Umbilical cord (tissue), 2 donors: ENCODE data around the gene IGFALS. TPM values are rescaled to one million over a fixed set of nuclear protein-coding genes. Genes with fewer than 3 reads are reported as not detected.
"Not testable (repeated sequence)": the region's sequence is repeated elsewhere in the genome, so short reads cannot be mapped to it uniquely, and the experiment has no call there.

Source experiments
- DNase-seq: peaks from one replicate; pipeline ENCODE4 v3.0.0-alpha.2; 2015; ENCODE audit warnings: low spot score
- total RNA-seq: library from RNA; depleted of rRNA; stranded (reverse); fragments of >200 nt; gene quantifications from one replicate; pipeline ENCODE4 v1.2.3, GENCODE V29; 2014; ENCODE audit warnings: low replicate concordance; ENCODE audit not compliant: insufficient read depth

Gene IGFALS
- total RNA-seq, 1 donor from 2014 or later = 0.96 TPM

GRCh38 chr16:1818204-1818872, 24.8 kb upstream of the IGFALS start:
- DNase-seq = no peak

DNA sequence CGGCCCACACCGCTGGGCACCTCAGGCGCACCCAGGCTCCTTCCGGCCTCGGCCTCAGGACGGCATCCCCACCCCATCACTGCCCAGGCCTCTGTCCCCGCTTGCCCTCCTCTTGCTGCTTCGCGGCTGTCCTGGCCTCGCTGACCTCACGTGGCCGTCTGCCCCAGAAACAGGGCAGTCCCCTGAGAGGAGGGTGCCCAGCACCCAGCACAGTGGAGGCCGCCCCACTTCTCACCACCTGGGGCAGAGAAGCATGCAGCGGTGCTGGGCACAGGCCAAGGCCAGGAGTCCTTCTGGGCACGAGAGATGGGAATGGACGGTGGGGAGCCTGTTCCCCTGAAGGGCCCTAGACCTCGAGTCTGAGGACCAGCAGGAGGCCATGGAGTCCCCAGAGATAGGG, 24.2 kb upstream of the IGFALS start:
- no peak for DNase-seq

- no peak for DNase-seq
These were observed 23.7 kb upstream of the IGFALS start for GRCh38 chr16:1817276-1817589.

- DNase-seq = no peak
These were observed 23.1 kb upstream of the IGFALS start for GRCh38 chr16:1816396-1817275.

- no peak for DNase-seq
These were observed 22.0 kb upstream of the IGFALS start for GRCh38 chr16:1815461-1815860.

DNA sequence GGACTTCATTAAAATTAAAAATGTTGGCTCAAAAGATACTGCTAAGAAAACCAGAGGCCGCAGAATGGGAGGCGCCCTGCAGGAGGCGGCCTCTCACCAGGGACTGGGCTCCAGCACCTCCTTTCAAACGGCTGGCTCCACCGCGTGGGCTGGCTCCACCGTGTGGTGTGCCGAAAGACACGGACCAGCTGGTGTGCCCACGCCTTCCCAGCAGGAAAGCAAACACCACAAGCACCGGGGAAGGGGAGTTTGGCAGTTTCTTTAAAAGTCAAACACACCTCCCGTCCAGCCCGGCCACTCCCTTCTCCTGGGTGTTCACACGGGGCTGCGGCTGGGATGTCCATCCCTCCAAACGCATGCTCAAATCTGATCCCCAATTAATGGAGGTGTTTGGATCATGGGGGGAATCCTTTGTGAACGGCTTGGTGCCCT, 19.2 kb upstream of the IGFALS start:
- DNase-seq = peak; percentile 70

DNA sequence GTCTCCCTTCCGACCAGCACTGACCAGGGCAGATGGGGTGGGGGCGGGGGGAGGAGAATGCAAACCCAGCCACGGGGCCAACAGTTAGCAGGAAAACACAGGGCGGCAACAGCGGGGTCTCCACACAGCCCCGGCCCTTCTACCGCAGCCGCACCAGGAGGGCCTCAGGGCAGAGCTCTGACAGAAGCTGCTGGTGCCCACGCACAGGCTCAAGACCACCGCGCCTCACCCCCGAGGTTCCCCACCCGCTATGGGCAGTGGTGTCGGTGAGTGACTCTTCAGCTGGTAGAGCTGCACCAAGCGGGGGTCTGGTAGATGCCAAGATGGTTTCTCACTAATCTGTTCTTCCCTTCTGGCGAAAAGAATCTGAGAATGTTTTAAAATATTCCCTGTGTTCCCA, 17.0 kb upstream of the IGFALS start:
- DNase-seq = no peak

DNA sequence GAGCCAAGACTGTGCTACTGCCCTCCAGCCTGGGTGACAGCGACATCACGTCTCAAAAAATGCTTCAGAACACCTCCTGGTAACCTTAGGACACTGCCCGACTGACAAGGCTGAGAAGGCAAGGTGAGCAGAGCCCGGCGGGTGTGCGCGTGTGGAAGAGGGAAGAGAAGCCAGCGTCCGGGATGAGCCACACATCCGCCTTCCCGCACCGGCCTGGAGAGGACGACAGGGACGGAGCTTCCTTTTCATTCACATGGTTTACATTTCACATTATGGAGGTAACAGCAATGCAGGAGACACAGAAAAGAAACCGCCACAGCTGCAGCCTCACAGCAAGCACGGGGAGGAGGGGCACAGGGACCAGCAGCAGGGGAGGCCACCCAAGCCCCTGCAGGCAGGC, 16.6 kb upstream of the IGFALS start:
- DNase-seq = no peak

DNA sequence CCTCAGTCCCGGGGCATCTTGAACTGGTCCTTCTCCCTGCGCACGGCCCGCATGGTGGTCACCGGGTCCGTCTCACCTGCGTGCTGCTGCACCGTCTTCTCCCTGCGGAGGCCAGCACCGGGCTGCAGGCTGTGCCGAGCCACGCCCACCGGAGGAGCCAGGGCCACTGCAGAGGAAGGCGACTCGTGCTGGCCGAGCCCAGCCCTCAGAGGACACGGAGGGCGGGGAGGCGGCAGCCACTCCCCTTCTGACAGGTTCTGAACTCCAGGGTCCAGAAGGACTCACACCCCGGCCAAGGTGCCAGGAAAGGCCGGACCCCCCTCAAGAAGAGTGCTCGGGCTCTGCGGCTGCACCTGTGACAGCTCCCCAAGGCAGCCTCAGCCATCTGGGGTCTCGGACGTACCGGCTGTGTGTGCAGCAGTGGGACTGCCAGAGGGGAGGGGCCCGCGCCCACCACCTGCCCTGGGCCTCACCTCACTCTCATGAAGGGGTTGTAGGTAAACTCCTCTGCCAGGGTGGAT, 15.8 kb upstream of the IGFALS start:
- no peak for DNase-seq

DNA sequence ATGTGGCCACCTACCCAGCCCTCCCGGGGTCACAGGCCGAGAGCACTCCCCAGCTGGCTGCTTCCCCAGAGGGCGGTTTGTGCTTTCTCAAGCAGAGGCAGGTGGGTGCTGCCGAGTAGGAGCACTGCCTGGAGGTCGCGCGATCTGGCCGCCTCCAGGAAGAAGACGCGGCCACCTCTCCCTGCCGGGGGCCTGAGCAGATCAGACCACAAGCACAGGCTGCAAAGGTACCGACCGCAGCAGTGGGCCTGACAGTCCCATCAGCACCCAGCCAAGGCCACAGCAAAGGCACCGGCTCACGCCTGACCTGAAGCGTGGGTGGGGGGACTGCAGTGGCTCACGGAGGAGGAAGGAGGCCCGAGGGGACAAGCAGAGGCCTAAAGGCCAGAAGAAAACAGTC, 15.2 kb upstream of the IGFALS start:
- DNase-seq = no peak

DNA sequence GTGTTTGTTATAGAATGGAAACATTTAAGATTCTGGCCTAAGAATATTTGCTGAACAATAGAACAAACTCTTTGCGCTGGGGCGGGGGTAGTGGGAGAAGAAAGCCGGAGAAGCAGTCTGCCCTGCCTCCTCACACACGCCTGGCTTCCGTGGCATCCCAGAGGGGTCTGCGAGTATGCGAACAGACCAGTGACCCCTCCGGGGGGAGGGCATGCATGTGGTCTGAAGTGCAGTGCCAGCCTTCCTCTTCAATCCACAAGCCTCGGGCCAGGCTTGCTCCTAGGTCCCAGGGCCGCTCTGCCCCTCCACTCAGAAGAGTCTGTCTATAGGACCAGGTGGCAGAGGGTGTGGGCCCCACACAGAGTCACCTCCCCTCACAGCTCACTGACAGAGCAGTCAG, 14.1 kb upstream of the IGFALS start:
- DNase-seq = no peak

- no peak for DNase-seq
These were observed 7.2 kb upstream of the IGFALS start for GRCh38 chr16:1800701-1801100.

GRCh38 chr16:1799263-1799662, 5.8 kb upstream of the IGFALS start:
- DNase-seq = not testable (repeated sequence)

GRCh38 chr16:1794908-1795666, 1.6 kb upstream of the IGFALS start:
- DNase-seq = no peak

GRCh38 chr16:1794221-1794871, 841 bp upstream of the IGFALS start:
- no peak for DNase-seq

DNA sequence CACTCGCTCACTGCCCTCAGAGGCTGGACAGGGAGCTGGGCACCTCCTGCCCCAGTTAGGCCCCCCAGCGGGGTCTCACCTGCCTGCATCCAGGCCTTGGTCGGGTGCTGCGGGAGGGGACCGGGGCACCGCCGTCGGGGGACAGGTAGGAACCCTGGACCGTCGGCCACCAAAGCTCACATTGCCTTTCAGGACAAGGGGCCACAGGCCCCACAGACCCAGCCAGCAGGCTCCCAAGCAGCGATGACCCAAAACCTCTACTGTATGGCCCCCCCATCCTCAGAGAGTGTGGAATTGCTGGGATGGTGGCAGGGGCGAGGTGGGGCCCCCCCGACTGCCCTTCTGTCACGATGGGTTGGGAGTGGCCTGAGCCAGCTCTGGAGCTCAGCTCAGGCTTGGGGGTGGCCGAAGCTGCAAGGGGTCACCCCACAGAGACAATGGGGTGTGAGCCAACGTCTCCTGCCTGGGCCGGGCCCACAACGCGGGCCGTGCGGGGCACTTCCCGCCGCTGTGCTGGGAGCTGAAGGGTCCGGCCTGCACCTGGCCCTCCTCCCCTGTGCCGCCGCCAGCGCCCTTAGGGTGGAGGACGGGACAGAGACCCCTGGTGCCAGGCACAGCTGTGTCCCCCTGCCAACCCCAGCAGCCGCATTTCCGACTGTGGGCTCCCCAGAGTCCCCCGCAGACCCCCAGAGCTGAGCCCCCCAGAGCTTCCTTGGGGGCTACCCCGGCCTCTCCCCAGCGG, 498 bp downstream of the IGFALS start:
- DNase-seq = no peak

GRCh38 chr16:1791943-1792812, 1.3 kb downstream of the IGFALS start:
- DNase-seq = no peak

GRCh38 chr16:1791256-1791942, 2.1 kb downstream of the IGFALS start:
- DNase-seq = no peak

GRCh38 chr16:1790611-1791255, 2.8 kb downstream of the IGFALS start:
- no peak for DNase-seq
